H1 (cell line): ENCODE measurements around the gene PPCDC. TPM values are rescaled to one million over a fixed set of nuclear protein-coding genes. Genes with fewer than 3 reads are reported as not detected.
"Not testable (repeated sequence)": the region's sequence is repeated elsewhere in the genome, so short reads cannot be mapped to it uniquely, and the experiment has no call there.

Experiments
- CTCF ChIA-PET: fragments of 300-600 bp; sonication (Branson Sonifier 250); formaldehyde crosslinking; loops from one replicate; lab custom pipeline; 2021; ENCODE audit not compliant: partially characterized antibody; lab: Charles Lee
- POLR2A ChIA-PET: fragments of 300-600 bp; sonication (Branson Sonifier 250); formaldehyde crosslinking; loops from one replicate; lab custom pipeline; 2021; ENCODE audit warnings: inconsistent platforms; ENCODE audit not compliant: partially characterized antibody; lab: Charles Lee
- DNase-seq, 2 experiments: peaks; one replicate each; pipeline versions ENCODE4 v3.0.0 to v3.0.0-alpha.2; 2010 to 2022; ENCODE audit warnings: low spot score in 2 of 2, low read depth in 1 of 2, mixed read lengths in 1 of 2
- FAIRE-seq: peaks from 2 replicates; lab custom pipeline; 2011; peaks lifted over from hg19 to GRCh38; lab: Jason Lieb, UNC
- H2AFZ ChIP-seq: 2 replicates; pipeline ENCODE4 v1.8.1; 2012; ENCODE audit warnings: low read length, inconsistent platforms
- H2AK5ac ChIP-seq: 2 replicates; pipeline ENCODE4 v1.6.1; 2013; ENCODE audit warnings: low read depth, low read length
- H2BK120ac ChIP-seq: replicated peaks from 2 replicates; pipeline ENCODE3; 2013; ENCODE audit warnings: low read depth, low read length, inconsistent platforms
- H2BK12ac ChIP-seq: 2 replicates; pipeline ENCODE4 v1.6.1; 2013; ENCODE audit warnings: low read depth, low read length
- H2BK15ac ChIP-seq: 2 replicates; pipeline ENCODE4 v1.6.1; 2013; ENCODE audit warnings: low read length
- H2BK20ac ChIP-seq: 2 replicates; pipeline ENCODE4 v1.6.1; 2013; ENCODE audit warnings: low read length
- H2BK5ac ChIP-seq: 2 replicates; pipeline ENCODE4 v1.6.1; 2013; ENCODE audit warnings: low read depth, low read length
- H3K14ac ChIP-seq: 2 replicates; pipeline ENCODE4 v1.6.1; 2013; ENCODE audit warnings: inconsistent platforms; ENCODE audit not compliant: insufficient read length
- H3K18ac ChIP-seq: 2 replicates; pipeline ENCODE4 v1.6.1; 2013; ENCODE audit warnings: low read length; ENCODE audit errors: extremely low read depth
- H3K23ac ChIP-seq: 2 replicates; pipeline ENCODE4 v1.6.1; 2013; ENCODE audit warnings: inconsistent platforms; ENCODE audit not compliant: insufficient read length
- H3K23me2 ChIP-seq: 2 replicates; pipeline ENCODE4 v1.6.1; 2013; ENCODE audit warnings: low read depth, low read length
- H3K27ac ChIP-seq: 2 replicates; pipeline ENCODE4 v1.6.1; 2011; ENCODE audit warnings: low read depth, low read length, inconsistent platforms
- H3K27me3 ChIP-seq, 4 experiments: replicated peaks in 1 of 4; 1 replicate in 1 of 4; 2 replicates in 3 of 4; pipeline versions ENCODE4 v1.6.1 to v1.8.1; 2011 to 2013; ENCODE audit warnings: low read length in 3 of 4, mild to moderate bottlenecking in 3 of 4, inconsistent platforms in 2 of 4, mixed read lengths in 2 of 4, moderate library complexity in 1 of 4; ENCODE audit not compliant: control insufficient read depth in 3 of 4, insufficient read depth in 3 of 4; ENCODE audit errors: extremely low read depth in 1 of 4
- H3K36me3 ChIP-seq, 4 experiments: 2 replicates each; pipeline versions ENCODE4 v1.6.1 to v1.8.1; 2011 to 2013; ENCODE audit warnings: mild to moderate bottlenecking in 4 of 4, low read length in 3 of 4, moderate library complexity in 2 of 4, control low read depth in 1 of 4, inconsistent platforms in 1 of 4; ENCODE audit not compliant: insufficient read depth in 4 of 4, control insufficient read depth in 2 of 4
- H3K4ac ChIP-seq: replicated peaks from 2 replicates; pipeline ENCODE3; 2013; ENCODE audit warnings: low read length, low read depth, mixed read lengths, inconsistent platforms; ENCODE audit not compliant: insufficient read length
- H3K4me1 ChIP-seq, 4 experiments: replicated peaks in 1 of 4; 1 replicate in 1 of 4; 2 replicates in 3 of 4; pipeline versions ENCODE4 v1.6.1 to v1.8.1; 2011 to 2013; ENCODE audit warnings: low read length in 3 of 4, inconsistent platforms in 2 of 4, mixed read lengths in 1 of 4; ENCODE audit not compliant: insufficient read depth in 4 of 4, control insufficient read depth in 3 of 4
- H3K4me2 ChIP-seq, 2 experiments: 2 replicates each; pipeline versions ENCODE4 v1.6.1 to v1.8.1; 2011 to 2013; ENCODE audit warnings: low read depth in 2 of 2, low read length in 2 of 2, control low read depth in 1 of 2, inconsistent platforms in 1 of 2, mild to moderate bottlenecking in 1 of 2; ENCODE audit not compliant: insufficient read depth in 1 of 2
- H3K4me3 ChIP-seq, 4 experiments: fragments of 200-600, 300-600 bp in 1 of 4; sonication (generic), shearing (Covaris generic), sonication (Bioruptor Twin) in 1 of 4; 2 replicates each; pipeline versions ENCODE4 v1.5.1 to v1.8.1; 2011 to 2016; ENCODE audit warnings: low read length in 4 of 4, low read depth in 3 of 4, control low read depth in 2 of 4, inconsistent platforms in 2 of 4, mild to moderate bottlenecking in 2 of 4, mixed read lengths in 1 of 4, moderate library complexity in 1 of 4; ENCODE audit not compliant: insufficient read depth in 2 of 4; ENCODE audit errors: extremely low read depth in 1 of 4
- H3K56ac ChIP-seq: replicated peaks from 2 replicates; pipeline ENCODE3; 2013; ENCODE audit warnings: low read depth, mild to moderate bottlenecking, mixed read lengths, low read length, inconsistent platforms; ENCODE audit not compliant: insufficient read length
- H3K79me1 ChIP-seq: 2 replicates; pipeline ENCODE4 v1.6.1; 2013; ENCODE audit warnings: low read depth, low read length, control low read depth
- H3K79me2 ChIP-seq, 2 experiments: 2 replicates each; pipeline versions ENCODE4 v1.6.1 to v1.8.1; 2012 to 2013; ENCODE audit warnings: low read length in 2 of 2, mild to moderate bottlenecking in 2 of 2, inconsistent platforms in 1 of 2; ENCODE audit not compliant: insufficient read depth in 2 of 2, control insufficient read depth in 1 of 2
- H3K9ac ChIP-seq, 4 experiments: replicated peaks in 1 of 4; 1 replicate in 1 of 4; 2 replicates in 3 of 4; pipeline versions ENCODE4 v1.6.1 to v1.8.1; 2011 to 2013; ENCODE audit warnings: low read depth in 3 of 4, low read length in 3 of 4, control low read depth in 2 of 4, mild to moderate bottlenecking in 2 of 4, moderate library complexity in 2 of 4, inconsistent platforms in 1 of 4; ENCODE audit errors: extremely low read depth in 1 of 4
- H3K9me3 ChIP-seq, 2 experiments: 2 replicates each; pipeline versions ENCODE4 v1.6.1 to v1.8.1; 2012 to 2013; ENCODE audit warnings: mild to moderate bottlenecking in 2 of 2, moderate library complexity in 2 of 2, control low read depth in 1 of 2, inconsistent platforms in 1 of 2, low read depth in 1 of 2, low read length in 1 of 2, mixed read lengths in 1 of 2; ENCODE audit not compliant: insufficient read depth in 2 of 2
- H4K20me1 ChIP-seq, 2 experiments: replicated peaks in 1 of 2; 2 replicates each; pipeline versions ENCODE3 to v1.8.1; 2011 to 2013; ENCODE audit warnings: inconsistent platforms in 2 of 2, low read length in 2 of 2, mild to moderate bottlenecking in 1 of 2; ENCODE audit not compliant: insufficient read depth in 2 of 2, control insufficient read depth in 1 of 2
- H4K5ac ChIP-seq: 2 replicates; pipeline ENCODE4 v1.6.1; 2013; ENCODE audit warnings: low read length, low read depth, mixed read lengths, inconsistent platforms; ENCODE audit not compliant: insufficient read length
- H4K8ac ChIP-seq: 2 replicates; pipeline ENCODE4 v1.8.0; 2013; ENCODE audit warnings: mild to moderate bottlenecking, moderate library complexity, low read length, inconsistent platforms; ENCODE audit not compliant: insufficient read depth; ENCODE audit errors: extremely low read depth
- H4K91ac ChIP-seq: replicated peaks from 2 replicates; pipeline ENCODE3; 2013; ENCODE audit warnings: low read length, mixed read lengths, inconsistent platforms; ENCODE audit not compliant: insufficient read length
- WGBS, 2 experiments: shearing (Covaris generic) in 1 of 2; methylation state at CpG; one replicate each; pipeline versions ENCODE4 v1.1.6 to v1.1.7; 2013 to 2015; ENCODE audit warnings: low lambda C conversion rate in 2 of 2, mixed read lengths in 2 of 2, inconsistent platforms in 1 of 2, low coverage in 1 of 2, missing lambda C conversion rate in 1 of 2; ENCODE audit not compliant: insufficient replicate concordance in 2 of 2, insufficient coverage in 1 of 2, insufficient read length in 1 of 2; ENCODE audit errors: extremely low coverage in 1 of 2, missing lambda C conversion rate in 1 of 2; 5-methylcytosine and 5-hydroxymethylcytosine counted together
- polyA plus RNA-seq, 7 experiments: library from polyadenylated mRNA; depleted of rRNA in 3 of 7; stranded (reverse) in 5 of 7; unstranded in 2 of 7; fragments of >200 nt in 5 of 7; fragments of 200-250 nt in 2 of 7; gene quantifications; 1 replicate in 5 of 7; 2 replicates in 1 of 7; 4 replicates in 1 of 7; pipeline versions ENCODE4 v1.2.1 to v1.2.3, GENCODE V29; 2011 to 2013; ENCODE audit warnings: missing spikeins in 2 of 7, mixed read lengths in 2 of 7
- total RNA-seq: library from RNA; stranded (reverse); fragmentation: NEBNext Ultra II Directional; extraction: Animal tissue kit (Norgen Biotek cat#: 25700); gene quantifications from 2 replicates; pipeline ENCODE4 v1.2.1, GENCODE V29; 2021

The PPCDC gene
- total and polyA plus RNA-seq, 2 of the 8 experiments (the other 6 are each of a cell fraction or from before 2014, with no cell fraction given): 11.3 to 29.7 TPM

DNA sequence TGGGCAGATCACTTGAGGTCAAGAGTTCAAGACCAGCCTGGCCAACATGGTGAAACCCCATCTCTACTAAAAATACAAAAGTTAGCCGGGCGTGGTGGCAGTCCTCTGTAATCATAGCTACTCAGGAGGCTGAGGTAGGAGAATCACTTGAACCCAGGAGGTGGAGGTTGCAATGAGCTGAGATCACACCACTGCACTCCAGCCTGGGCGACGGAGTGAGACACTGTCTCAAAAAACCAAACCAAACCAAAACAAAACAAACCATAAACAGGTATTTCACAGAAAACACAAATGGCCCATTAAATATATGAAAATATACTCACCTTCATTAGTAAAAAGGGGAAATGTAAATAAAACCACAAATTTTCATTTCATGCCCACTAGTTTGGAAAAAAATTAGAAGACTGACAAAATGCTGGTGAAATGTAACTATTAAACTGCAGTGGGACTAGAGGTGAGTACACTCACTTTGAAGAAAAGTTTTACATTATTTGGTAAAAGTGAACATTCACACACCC is 71.6 kb downstream of the PPCDC start:
- H3K27me3 ChIP-seq, H2BK12ac ChIP-seq, H3K23me2 ChIP-seq, H4K8ac ChIP-seq, POLR2A ChIA-PET, H4K5ac ChIP-seq, H4K20me1 ChIP-seq, FAIRE-seq, DNase-seq, H3K14ac ChIP-seq, H3K23ac ChIP-seq, H3K79me2 ChIP-seq, H2BK120ac ChIP-seq, H3K27ac ChIP-seq, H3K18ac ChIP-seq, H2BK15ac ChIP-seq, H3K4ac ChIP-seq, H4K91ac ChIP-seq, H2BK20ac ChIP-seq, H3K56ac ChIP-seq, H2BK5ac ChIP-seq, H3K36me3 ChIP-seq, H3K9ac ChIP-seq, H3K4me3 ChIP-seq, H3K4me1 ChIP-seq, H3K79me1 ChIP-seq, H3K4me2 ChIP-seq, H3K9me3 ChIP-seq, H2AFZ ChIP-seq, H2AK5ac ChIP-seq: not testable (repeated sequence)
- CTCF ChIA-PET: interaction anchor here (0.9 to 1.7 kb wide), 3 partner anchors 8 to 108 kb away, joined by 3 to 5 read pairs (median 3); no protein-coding TSS in a partner anchor
- WGBS, 2 experiments: 83% methylated on average over 4 of the region's 4 CpGs; no CpG with 5 or more reads in 1 of the 2 experiments
